Measurements from ENCODE around the gene MATN1.
"Not testable (repeated sequence)": the region's sequence is repeated elsewhere in the genome, so short reads cannot be mapped to it uniquely, and the experiment has no call there.

MATN1 gene
- total RNA-seq = 0 to 0.27 (median 0.06) reads per million in 18 experiments

- no peak for DNase-seq
These were observed at the start of gene MATN1 for GRCh38 chr1:30723331-30723755. Gene MATN1 (minus strand): TSS chr1:30723585. CDS start chr1:30723551, 34 bp downstream.

DNA sequence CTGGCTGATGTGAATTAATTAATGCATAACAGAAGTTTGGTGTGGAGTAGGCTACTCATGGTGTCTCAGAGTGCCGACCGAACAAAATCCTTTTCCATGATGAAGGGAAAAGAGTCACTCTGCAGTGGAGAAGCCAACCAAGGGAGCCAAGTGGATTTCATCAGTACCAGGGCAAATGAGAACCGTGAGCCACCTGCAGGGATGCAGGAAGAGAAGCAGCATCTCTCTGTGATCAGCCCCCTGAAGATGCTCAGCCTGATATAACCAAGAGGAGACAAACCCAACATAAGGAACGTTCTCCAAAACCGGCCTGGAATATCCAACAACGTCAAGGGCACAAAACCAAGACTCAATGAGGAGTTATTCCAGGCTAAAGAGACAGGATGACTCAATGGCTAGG is 47.6 kb upstream of the MATN1 start:
- DNase-seq = no peak

DNA sequence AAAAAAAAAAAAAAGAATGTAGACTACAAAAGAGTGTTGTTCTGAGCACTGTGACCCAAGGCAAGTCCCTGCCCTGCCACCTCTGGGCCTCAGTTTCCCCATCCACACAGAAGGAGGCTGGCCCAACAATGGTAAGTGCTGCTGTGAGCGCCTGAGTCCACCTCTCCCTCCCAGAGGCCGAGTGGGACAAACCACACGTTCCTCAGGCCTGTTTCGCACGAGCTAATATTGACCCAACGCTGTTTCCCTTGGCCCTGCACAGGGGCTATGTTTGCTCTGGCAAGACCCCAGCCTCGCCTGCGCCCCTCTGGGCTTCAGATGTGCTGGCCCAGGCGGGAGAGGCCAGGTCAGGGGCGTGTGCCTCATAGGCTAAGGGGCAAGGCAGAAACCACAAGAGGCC is 46.8 kb upstream of the MATN1 start:
- DNase-seq = no peak

DNA sequence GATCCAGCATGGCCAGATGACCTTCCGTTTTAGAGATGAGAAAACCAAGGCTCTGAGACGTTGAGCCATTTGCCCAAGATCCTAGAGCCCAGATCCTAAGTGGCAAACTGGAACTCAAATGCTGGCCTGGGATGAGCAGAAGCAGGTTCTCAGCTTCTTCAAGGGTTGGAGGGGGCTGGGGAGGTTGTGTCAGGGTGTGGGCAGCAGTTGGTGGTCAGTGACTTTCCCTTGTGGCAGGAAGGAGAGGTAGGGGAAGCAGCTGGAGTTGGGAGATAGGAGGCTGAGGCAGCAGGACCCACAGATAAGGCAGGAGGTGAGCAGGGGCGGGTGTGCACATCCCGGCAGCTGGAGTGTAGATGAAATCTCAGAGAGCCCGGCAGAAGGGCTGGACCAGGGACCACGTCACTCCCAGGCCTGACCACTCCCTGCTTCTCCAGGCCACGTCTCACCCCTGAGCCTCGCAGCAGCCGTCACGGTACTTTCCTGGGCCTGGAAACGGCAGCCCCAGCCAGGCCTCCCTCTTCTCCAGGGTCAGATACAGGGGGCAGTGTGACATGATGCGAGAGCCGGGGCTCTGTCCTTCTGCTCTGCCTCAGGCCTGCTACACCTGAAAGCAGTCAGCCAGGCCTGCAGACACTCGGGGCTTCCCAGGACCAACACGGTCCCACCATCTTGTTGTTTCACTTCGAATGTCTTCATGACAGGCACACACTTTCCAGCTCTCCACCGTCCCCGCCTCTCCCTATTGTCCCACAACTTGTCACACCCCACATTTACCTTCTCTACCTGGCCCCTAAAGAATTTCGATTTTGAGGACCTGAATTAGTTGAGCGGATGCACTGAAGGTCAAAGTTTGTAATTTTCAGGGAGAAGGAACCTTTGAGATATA is 45.7 kb upstream of the MATN1 start:
- DNase-seq = no peak

GRCh38 chr1:30768159-30768829 is 44.9 kb upstream of the MATN1 start:
- DNase-seq = no peak

DNA sequence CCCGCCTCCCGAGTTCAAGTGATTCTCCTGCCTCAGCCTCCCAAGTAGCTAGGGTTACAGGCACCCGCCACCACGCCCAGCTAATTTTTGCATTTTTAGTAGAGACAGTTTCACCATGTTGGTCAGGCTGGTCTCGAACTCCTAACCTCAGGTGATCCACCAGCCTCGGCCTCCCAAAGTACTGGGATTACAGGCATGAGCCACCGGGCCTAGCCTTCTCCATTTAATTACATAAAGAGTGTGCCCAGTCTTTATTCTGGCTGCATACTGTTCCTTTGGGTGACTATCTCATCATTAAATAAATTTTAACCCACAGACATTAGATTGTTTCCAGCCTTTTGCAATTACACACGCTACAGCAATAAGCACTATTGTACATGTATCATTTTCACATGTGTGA is 43.6 kb upstream of the MATN1 start:
- not testable (repeated sequence) for DNase-seq

GRCh38 chr1:30765556-30766434 is 42.4 kb upstream of the MATN1 start:
- DNase-seq = no peak

- no peak for DNase-seq
These were observed 41.7 kb upstream of the MATN1 start for GRCh38 chr1:30764939-30765555.

- no peak for DNase-seq
These were observed 41.0 kb upstream of the MATN1 start for GRCh38 chr1:30764396-30764795.

DNA sequence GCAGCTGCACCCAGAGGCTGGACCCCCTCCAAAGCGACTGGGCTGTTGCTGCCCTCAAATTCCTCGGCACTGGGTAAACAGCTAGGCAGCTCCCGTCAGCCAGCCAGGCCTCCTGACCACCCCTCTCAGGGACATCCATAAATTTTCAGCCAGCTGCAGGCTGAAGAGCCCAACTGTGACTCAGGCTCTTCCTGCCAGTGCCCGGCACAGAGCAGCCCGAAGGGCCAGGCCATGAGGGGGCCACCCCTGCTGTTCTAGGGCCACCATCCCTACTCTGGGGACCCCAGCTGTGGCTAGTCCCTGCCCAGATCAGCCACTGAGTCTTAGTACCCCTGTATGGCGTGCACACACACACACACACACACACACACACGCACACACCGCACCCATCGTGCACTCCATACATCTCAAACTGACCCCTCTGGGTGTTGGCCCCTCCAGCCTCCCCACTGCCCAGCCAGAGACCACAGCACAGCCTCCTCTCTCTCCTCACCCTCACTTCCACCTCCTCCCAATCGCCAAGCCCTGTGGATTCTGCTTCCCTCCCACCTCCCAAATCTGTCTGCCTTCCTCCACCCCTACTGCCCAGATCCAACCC is 40.4 kb upstream of the MATN1 start:
- DNase-seq = no peak

- peak; percentile 55 to 72 for DNase-seq
These were observed 39.7 kb upstream of the MATN1 start for GRCh38 chr1:30762930-30763650.

- no peak for DNase-seq
These were observed 39.0 kb upstream of the MATN1 start for GRCh38 chr1:30762152-30762929.

DNA sequence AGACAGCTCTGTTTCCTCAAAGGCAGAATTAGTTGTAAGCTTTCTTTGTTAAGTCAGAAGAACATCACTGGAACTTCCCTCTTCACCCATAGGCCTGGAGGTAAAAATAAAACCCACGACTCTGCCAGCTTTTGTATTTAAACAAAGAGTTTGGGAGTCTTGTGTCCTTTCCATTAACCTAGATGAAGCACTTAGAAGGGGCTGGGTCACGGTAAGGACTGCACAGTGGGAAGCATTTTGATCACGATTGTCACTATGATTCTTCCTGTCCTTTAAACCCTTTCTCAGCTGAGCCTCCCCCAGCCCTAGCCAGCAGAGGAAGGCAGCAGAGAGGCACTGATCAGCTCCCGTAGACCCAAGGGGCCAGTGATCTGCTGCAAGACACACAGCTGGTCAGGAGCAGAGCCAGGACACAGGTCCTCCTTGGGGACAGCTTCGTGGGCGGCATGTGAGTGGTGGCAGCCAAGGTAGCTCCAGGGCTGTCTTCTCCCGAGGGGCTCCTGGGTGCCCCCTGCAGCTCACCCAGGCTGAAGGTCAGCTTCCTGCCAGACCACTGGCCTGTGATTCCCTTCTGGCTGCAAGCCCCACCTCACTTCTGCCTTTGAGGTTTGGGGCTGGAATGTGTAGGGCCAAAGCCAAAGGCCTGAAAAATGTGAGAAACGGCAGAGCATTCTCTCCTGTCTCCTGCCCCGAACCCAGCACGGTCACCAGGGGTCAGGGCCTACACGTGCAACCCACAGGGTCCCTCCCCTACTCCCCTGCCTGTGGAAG is 38.2 kb upstream of the MATN1 start:
- DNase-seq = no peak

- DNase-seq = no peak
These were observed 37.4 kb upstream of the MATN1 start for GRCh38 chr1:30760596-30761324.

GRCh38 chr1:30759718-30760281 is 36.4 kb upstream of the MATN1 start:
- no peak for DNase-seq

DNA sequence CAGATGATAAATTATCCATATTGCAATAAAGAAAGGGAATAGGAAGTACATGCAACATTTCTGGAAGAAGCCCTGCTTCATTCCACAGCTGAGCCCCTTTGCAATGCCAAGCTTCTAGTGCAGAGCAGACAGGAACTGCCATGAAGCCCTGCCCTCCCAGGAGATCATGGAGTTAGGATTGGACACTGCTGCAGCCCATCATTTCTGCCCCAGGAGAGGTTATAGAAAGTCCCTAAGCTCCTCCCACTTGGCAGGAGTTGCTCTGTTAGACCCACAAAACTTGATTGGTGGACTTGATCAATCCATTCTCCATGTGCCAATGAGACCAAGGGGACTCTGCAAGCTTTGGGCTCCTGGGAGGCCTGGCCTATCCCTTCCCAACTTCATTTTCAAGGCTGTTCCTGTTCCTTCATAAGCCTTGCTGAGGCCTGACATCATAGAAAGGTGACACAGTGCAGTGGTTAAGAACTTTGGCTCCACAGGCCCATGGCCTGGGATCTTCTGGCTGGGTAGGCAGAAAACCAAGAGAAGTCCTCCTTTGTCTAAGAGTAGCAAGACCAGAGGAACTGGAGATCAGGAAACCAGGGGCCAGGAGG is 35.5 kb upstream of the MATN1 start:
- peak; percentile 69 to 77 for DNase-seq

DNA sequence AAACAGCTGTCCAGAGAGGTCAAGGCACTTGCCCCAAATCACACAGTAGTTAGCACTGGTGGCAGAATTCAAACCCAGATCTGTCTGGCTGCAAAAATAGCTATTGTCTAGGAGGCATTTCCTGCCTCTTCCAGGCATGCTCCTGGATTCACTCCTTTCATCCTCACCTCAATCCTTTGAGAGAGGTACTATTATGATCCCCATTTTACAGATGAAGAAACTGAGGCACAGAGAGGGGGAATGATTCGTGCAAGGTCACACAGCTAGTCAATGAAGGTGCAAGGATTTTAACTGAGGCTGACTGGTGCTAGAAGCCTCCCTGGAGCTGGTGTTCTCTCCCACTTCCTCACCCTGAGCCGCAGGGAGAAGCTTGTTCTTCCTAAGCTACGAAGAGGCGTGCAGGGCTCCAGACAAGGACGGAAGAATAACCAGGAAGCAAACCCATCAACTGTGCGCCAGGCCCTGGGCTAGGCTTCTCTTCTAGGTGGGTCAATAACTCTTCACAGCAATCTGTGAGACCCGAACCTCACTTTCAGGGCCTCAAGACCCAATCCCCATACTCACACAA is 34.8 kb upstream of the MATN1 start:
- DNase-seq = peak in 1 of 2 donors; percentile 47
